HG03565 (cell line): ENCODE measurements around the gene CCDC92.

Experiments
- ATAC-seq: cut with Tn5 transposase; IDR thresholded peaks from one replicate; pipeline ENCODE4 v1.9.1; 2021; ENCODE audit warnings: mild to moderate bottlenecking, moderate library complexity; ENCODE audit not compliant: unreplicated experiment

The CCDC92 gene, protein sequence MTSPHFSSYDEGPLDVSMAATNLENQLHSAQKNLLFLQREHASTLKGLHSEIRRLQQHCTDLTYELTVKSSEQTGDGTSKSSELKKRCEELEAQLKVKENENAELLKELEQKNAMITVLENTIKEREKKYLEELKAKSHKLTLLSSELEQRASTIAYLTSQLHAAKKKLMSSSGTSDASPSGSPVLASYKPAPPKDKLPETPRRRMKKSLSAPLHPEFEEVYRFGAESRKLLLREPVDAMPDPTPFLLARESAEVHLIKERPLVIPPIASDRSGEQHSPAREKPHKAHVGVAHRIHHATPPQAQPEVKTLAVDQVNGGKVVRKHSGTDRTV

DNA sequence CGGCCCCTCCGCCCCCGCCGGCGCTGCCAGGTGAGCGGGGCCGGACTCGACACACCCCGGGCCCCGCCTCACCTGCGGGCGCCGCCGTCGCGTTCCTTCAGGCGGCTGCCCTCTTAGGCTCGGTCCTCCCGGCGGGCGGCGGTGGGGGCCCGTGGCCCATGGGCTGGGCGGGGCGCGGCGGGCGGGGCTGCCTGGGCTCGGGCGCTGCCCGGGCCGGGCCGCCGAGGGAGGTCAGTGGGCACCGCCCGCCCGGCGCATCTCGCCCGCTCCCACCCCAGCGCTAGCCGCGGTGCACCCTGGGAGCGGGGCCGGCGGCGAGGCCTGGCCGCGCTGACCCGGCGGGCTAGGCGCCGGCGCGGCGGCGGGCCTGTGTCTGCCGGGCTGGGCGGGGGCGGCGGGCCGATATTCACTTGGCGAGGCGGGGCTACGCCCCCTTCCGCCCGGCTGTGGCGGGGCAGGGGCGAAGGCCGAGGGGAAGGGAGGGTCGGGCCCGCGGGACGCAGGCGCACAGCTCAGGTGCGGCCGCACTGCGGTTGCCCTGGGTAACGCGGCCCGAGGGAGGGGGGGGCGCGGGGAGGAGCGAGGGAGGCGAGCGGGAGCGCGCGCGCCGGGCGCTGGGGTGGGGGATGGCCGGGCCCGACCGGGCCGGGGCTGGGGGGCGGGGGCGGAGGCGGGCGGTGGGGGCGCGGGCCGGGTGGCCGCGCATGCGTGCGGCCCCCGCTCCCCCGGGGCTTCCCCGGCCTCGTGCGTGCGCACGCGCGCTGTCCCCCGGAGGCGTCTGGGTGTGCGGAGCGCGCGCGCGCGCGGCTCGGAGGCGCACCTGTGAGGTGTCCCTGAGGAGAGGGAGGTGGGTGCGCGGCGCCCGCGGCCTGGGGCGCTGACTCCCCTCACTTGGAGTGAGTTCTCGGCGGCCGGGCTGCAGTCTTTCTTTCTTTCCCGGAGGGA is at the start of gene CCDC92, which contains the start of gene ZNF664:
Gene CCDC92, minus strand, starts transcription at position 375 of the 945 bp plus-strand sequence. CDS start 28,526 bp downstream, outside the sequence.
Gene ZNF664, plus strand, starts transcription at position 759 of the 945 bp plus-strand sequence. CDS start 38,930 bp downstream, outside the sequence.
- peak; percentile 69 for ATAC-seq

DNA sequence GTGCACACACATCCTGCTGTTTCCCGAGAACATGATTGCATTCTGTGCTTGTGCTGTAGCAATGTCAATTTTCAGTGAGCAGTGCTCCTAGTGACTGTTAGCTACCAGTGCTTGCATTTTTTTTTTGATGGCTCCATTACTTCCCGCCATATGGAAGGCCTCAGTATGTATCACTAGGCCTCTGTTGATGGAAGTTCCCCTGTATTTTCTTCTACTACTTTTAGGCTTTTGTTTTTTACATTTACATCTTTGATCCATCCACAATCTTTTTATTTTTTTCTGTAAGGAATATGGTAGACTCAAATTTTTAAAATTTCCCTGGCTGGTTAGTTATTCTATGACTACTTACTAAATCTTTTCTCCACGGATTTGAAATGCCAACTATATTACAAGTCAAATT is 49.5 kb upstream of the CCDC92 start:
- no peak for ATAC-seq

- no peak for ATAC-seq
Measured at GRCh38 chr12:124021007-124021406, 48.4 kb upstream of the CCDC92 start.

GRCh38 chr12:124020514-124020949 is 47.9 kb upstream of the CCDC92 start:
- no peak for ATAC-seq

- no peak for ATAC-seq
Measured at GRCh38 chr12:124019115-124019514, 46.5 kb upstream of the CCDC92 start.

DNA sequence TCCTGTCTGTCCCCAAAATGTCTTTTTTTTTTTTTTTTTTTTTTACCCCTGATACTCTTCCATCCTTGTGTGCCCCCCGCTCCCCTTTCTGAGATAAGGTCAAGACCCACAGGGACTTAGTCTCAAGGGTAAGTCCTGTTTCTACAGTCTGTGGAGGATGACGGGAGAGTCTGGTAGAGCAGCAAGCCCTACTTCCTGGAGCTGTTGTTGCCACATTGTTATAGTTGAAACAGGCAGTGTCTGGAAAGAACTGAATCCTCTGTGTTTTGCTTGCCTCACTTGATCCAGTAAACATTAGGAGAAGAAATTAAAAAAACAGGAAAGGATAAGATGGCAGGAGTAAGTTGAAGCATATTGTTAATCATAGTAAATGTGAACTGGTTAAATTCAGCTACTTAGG is 45.9 kb upstream of the CCDC92 start:
- ATAC-seq = no peak

DNA sequence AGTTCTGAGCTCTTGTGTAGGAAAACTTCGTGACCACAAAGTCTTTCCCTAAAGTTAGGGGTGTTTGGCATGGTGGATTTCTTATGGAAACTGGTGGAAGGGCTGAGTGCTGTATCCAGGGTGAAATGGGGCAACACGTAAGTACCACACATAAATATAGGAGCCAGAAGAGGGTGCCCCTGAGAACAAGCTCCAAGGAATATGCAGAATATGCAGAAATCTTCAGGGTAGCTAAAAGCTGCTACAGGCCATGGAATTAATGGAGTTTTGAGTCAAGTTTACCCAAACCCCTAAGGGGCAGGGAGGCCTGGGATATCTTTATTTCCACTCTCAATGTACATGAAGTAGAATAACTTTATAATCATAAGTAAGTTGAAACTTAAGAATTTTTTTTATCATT is 44.4 kb upstream of the CCDC92 start:
- no peak for ATAC-seq

DNA sequence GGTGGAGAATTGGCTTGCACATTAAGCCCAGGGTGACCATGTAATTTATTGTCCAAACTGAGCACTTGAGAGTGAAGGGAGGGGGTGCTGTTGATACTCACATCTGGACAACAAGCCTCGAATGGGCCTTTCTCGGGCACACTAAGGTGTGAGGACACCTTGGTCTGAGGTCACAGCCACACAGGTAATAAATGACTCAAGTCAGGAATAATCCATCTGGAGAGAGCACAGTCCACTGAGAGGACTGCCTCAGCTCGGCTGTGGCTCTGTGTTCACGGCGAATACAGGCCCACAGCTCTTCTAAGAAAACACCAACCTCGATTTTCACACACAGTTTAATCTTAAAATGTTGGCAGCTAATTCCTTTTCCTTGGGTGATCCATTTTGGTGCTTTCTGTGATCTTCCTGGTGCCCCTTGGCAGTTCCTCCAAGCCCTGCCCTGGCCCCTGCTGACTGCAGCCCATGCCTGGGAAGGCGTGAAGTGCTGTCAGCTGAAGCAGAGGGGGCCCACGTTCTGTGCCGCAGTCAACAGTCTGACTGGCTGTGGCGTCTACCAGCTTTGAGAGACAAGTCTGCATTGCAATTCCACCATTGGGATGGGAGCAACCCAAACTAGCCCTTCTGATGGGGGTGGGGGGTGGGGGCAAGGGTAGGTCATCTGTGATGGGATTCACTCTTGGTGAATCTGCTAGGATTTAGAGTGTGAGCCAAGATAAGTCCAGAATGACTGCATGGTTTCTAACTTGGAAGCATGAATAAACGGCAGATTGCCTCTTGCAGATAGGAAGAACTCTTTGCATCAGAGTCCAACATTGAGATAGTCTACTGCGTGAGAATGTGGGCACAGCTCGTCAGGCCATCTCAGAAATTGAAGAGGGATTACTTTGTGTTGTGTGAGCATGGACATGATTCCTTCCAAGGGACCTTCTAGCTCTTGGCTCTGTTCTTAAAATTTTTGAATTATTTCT is 43.1 kb upstream of the CCDC92 start:
- ATAC-seq = no peak

DNA sequence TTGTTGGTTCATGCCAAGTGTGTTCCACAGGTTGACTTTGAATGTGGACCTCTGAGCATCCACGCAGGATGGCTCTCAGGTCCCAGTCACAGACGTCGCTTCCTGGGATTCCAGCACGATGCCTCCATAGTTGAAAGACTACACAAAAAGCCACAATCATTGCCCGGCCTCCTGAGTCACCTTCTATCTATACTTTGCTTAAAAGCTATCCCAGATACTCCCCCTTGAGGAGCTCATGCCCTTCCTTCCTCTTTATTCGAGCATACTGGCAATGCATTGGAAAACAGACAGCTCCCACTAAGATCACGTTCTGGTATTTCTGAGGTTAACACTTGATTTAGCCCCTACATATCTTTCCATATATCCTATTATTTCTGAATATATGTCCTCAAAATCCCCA is 40.4 kb upstream of the CCDC92 start:
- ATAC-seq = no peak

- no peak for ATAC-seq
Measured at GRCh38 chr12:124011435-124012115, 38.9 kb upstream of the CCDC92 start.

DNA sequence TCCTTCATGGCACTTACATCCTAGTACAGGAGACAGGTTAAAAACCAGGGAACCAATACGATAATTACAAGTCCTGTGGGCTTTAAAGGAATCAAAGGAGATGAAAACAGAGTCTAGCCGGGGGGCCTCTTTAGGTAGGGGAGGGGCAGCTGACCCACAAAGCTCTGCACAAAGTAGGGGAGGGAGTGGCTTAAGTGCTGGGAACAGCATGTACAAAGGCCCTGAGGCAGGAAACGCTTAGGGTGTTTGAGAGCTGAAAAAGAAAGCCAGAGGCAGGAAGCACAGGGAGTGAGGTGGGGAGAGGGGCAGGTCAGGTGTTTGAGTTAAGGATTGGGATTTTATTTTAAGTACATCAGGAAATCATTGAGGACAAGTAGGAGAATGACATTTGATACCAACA is 38.1 kb upstream of the CCDC92 start:
- ATAC-seq = no peak

DNA sequence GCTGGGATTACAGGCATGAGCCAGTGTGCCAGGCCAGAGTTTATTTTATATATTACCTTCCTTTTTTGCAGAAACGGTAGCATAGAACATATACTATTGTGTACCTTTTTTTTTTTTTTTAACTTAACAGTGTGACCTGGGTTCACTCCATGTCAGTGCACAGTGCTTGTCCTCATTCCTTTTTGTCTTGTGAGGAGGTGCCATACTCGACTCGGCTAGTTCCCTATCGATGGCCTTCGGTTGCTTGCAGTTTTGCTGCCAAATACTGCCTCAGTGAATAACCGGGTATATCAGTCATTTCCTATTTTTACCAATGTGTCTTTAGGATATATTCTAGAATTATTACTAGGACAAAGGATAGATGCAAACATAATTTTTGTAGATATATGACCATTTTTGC is 37.1 kb upstream of the CCDC92 start:
- no peak for ATAC-seq

GRCh38 chr12:124008595-124008994 is 36.0 kb upstream of the CCDC92 start:
- ATAC-seq = no peak

- no peak for ATAC-seq
Measured at GRCh38 chr12:124007826-124008570, 35.4 kb upstream of the CCDC92 start.

GRCh38 chr12:124006846-124007713 is 34.4 kb upstream of the CCDC92 start:
- ATAC-seq = no peak

DNA sequence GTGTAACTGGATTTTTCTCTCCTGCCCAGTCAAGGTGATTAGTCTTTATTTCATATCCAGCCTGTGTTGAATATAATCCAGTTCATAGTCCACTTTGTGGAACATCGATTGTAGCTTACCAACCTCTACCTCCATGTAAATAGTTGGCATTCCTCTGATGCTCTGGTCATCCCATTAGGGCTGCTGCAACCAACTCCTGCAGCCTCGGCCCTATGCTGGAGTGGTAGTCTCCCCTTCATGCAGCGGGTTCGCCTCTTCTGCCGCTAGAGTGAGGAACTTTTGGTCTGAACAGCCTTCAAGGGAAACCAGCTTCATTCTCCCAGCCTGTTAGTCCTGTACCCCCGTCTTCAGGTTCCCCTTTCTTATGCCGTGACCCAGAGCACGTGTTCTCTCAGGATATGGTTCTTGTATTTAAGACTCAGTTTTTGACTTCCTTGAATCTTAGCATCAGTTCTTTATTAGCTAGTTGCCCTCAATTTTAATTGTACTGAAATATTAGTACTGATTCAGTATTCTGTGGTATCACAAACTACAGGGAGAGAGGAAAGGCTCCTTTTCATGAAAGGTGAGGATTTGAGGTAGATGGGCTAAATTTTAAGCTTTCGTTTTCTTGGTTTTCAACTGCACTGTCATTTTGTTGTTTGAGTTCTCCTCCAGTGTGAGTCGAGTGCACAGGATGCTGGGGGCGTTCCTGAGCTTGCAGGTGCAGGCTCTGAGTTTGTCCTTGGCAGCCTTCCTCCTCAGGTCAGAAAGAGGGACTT is 33.6 kb upstream of the CCDC92 start:
- no peak for ATAC-seq

DNA sequence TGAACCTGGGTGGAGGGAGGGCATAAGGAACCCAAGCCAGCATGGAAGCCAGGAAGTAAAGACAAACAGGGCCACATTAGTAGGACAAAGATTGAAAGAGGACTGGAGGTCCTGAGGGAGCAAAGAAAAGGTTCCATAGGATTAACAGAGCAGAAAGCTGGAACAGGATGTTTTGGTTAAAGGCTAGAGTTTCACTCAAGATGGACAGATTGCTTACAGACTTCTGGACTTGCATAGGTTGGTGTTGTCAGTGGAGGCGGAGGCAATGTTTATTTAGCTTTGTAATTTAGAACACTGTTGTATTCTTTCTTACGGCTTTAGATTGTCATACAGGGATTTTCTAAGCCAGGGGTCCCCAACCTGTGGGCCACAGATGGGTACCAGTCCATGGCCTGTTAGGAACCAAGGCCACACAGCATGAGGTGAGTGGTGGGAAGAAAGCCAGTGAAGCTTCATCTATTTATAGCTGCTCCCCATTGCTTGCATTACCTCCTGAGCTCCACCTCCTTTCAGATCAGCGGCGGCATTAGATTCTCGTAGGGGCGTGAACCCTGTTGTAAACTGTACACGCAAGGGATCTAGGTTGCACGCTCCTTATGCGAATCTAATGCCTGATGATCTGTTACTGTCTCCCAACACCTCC is 31.7 kb upstream of the CCDC92 start:
- ATAC-seq = no peak
